WTC11 (cell line): ENCODE results near the gene DNAAF1.

Experiments
- NFE2L1 ChIP-seq: sonication (generic); formaldehyde crosslinking; IDR thresholded peaks from 2 replicates; pipeline ENCODE4 v1.8.1; 2023; ENCODE audit warnings: missing genetic modification reagents
- TEAD1 ChIP-seq: sonication (generic); formaldehyde crosslinking; IDR thresholded peaks from 2 replicates; pipeline ENCODE4 v1.8.0; 2022; ENCODE audit warnings: mild to moderate bottlenecking, missing genetic modification reagents

DNA sequence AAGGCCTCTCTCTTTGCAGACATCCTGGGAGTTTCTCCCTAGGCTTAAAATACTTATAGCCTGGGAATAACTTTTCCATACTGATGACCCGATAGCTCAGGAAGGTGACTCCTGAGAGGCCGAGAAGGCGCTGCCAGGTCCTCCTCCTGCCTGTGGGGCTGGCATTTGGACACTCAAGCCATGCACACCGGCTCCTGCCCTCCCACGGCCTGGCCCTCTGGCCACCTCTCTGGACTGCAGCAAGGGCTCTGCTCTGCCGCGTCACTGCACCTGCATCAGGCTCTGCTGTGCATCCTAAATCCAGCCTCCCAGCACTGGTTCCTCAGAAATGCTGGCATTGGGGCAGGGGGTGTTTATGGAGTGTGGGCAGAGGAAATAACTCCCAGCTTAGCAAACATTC lies 80.5 kb downstream of the DNAAF1 start:
- no peak for TF ChIP-seq TEAD1 (CRISPR knock-in tag)
- TF ChIP-seq NFE2L1 (CRISPR knock-in tag), result no peak
